ENCODE data around the gene TAF8. TPM values are rescaled to one million over a fixed set of nuclear protein-coding genes. Genes with fewer than 3 reads are reported as not detected.

The TAF8 gene
- total and polyA plus RNA-seq, 10 of the 15 experiments (the other 5 are each of a cell fraction or from before 2014, with no cell fraction given) = 11.7 to 30.9 (median 19.9) TPM

DNA sequence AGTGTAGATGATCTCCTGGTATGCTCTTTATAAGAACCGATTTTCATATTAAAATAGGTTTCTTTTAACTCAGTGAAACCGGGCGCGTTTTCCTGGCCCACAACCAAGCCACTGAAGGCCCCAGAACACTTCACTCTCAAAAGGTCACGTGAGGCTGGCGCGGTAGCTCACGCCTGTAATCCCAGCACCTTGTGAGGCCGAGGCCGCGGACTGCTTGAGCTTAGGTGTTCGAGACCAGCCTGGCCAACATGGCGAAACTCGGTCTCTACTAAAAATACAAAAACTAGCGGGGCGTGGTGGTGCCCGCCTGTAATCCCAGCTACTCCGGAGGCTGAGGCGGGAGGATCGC lies 402 bp upstream of the TAF8 start (continued):
- TF ChIP-seq KDM1A (IDR thresholded peaks at IDR 0.05; ENCODE audit: borderline replicate concordance) (no peak), NFIC (IDR thresholded peaks at IDR 0.05; ENCODE audit: low read depth, low read length) (no peak), NR2C2 (IDR thresholded peaks at IDR 0.05; ENCODE audit: borderline replicate concordance, control insufficient read depth, insufficient read length, low read depth) (no peak), GATAD2B (conservative IDR thresholded peaks at IDR 0.05; ENCODE audit: low read depth) (0 out of 2 replicates have a peak, but pooled peaks have one; percentile 11), ZSCAN29 (IDR thresholded peaks at IDR 0.05) (no peak), MTA2 (IDR thresholded peaks at IDR 0.05; ENCODE audit: low read depth) (no peak), NRF1 (conservative IDR thresholded peaks at IDR 0.05; ENCODE audit: low read depth, low read length) (no peak)
- TF ChIP-seq, protein P1, sequence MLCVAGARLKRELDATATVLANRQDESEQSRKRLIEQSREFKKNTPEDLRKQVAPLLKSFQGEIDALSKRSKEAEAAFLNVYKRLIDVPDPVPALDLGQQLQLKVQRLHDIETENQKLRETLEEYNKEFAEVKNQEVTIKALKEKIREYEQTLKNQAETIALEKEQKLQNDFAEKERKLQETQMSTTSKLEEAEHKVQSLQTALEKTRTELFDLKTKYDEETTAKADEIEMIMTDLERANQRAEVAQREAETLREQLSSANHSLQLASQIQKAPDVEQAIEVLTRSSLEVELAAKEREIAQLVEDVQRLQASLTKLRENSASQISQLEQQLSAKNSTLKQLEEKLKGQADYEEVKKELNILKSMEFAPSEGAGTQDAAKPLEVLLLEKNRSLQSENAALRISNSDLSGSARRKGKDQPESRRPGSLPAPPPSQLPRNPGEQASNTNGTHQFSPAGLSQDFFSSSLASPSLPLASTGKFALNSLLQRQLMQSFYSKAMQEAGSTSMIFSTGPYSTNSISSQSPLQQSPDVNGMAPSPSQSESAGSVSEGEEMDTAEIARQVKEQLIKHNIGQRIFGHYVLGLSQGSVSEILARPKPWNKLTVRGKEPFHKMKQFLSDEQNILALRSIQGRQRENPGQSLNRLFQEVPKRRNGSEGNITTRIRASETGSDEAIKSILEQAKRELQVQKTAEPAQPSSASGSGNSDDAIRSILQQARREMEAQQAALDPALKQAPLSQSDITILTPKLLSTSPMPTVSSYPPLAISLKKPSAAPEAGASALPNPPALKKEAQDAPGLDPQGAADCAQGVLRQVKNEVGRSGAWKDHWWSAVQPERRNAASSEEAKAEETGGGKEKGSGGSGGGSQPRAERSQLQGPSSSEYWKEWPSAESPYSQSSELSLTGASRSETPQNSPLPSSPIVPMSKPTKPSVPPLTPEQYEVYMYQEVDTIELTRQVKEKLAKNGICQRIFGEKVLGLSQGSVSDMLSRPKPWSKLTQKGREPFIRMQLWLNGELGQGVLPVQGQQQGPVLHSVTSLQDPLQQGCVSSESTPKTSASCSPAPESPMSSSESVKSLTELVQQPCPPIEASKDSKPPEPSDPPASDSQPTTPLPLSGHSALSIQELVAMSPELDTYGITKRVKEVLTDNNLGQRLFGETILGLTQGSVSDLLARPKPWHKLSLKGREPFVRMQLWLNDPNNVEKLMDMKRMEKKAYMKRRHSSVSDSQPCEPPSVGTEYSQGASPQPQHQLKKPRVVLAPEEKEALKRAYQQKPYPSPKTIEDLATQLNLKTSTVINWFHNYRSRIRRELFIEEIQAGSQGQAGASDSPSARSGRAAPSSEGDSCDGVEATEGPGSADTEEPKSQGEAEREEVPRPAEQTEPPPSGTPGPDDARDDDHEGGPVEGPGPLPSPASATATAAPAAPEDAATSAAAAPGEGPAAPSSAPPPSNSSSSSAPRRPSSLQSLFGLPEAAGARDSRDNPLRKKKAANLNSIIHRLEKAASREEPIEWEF (IDR thresholded peaks at IDR 0.05; ENCODE audit: insufficient replicate concordance, low read depth, low read length) = no peak

Measured in GM12878 (cell line).